ENCODE data around the gene KDM2B. TPM values are rescaled to one million over a fixed set of nuclear protein-coding genes. Genes with fewer than 3 reads are reported as not detected.

KDM2B gene
- 21.3 to 25.3 TPM (median 21.8 TPM) in 3 replicates for total RNA-seq
- long read RNA-seq, partial matches to known transcripts = 4 of 14 reads
- long read RNA-seq, other reads (novel, unspliced or antisense) = 10 of 14 reads

DNA sequence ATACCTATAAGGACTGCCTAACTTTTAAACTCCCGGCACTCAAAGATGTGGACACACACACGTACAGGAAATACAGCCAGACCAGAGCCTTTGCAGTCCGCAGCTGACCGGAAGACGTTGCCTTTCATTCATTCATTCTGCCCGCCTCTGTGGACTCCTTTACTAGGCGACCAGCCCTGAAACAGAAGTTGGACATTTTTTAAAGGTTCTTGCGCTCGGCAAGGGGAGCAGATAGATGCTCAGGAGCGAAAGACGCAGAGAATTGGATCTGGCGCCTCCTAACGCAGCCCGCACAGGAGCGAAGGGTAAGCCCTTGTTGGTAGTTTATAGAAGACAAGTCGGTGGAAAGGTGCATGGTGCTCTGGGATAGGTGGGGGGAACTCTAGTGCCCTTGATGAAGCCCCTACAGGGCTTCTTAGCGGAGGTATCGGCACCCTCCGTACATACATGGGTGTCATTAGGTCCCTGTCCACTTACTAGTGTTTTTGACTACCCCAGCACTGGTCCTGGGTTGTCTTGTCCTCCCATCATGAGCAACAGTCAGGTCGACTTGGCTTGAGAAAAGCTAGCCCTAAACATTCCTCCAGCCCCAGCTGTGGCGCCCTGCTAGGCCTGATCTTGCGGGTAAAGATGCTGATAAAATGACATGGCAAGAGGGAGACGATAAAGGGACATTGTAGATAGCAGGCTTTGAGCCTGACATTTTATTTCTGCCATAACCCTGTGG lies at the start of gene KDM2B:
TSS of gene KDM2B (minus strand) at position 65 of the 727 bp plus-strand sequence. CDS start 112 bp downstream, outside the sequence.
- peaks cover 47% of the 10 kb centered on the region for H3K4me1 Mint-ChIP-seq (ENCODE audit: low read depth)
- peak within 1 kb of the TSS; percentile 97 for H3K27ac Mint-ChIP-seq (ENCODE audit: unreplicated experiment)
- no peaks in the 10 kb centered on the region for H3K36me3 Mint-ChIP-seq (ENCODE audit: low read depth)
- H3K4me3 Mint-ChIP-seq (ENCODE audit: unreplicated experiment) = peak within 1 kb of the TSS; percentile 93
- TF ChIP-seq CTCF (IDR thresholded peaks at IDR 0.05) = peak; percentile 16
- no peaks in the 10 kb centered on the region for H3K27me3 Mint-ChIP-seq (ENCODE audit: low read depth)
- no peak for DNase-seq (ENCODE audit: low spot score)
- H3K9me3 Mint-ChIP-seq (ENCODE audit: low read depth) = no peaks in the 10 kb centered on the region

DNA sequence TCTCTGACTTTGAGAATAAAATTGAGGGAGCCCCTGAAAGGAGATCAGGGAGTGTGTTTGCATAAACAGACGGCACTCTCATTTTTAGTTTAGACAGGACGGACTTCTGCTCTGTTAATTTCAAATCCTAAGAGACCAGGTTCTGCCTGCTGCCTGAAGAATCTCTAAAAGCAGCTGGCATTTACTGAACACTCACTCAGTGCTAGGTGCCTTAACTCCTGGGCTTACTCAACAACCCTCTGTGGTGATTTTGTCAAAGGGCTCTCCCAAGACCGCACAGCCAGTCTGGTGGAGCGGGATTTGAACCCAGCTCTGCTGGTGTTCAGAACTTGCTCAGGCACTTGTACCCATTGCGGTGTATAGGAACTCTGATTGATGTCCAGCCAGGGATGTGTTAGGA lies 47.7 kb upstream of the KDM2B start:
- H3K27ac Mint-ChIP-seq (ENCODE audit: unreplicated experiment) = no peak overlapping the region
- TF ChIP-seq CTCF (IDR thresholded peaks at IDR 0.05) = no peak
- no peaks in the 10 kb centered on the region for H3K27me3 Mint-ChIP-seq (ENCODE audit: low read depth)
- no peak for DNase-seq (ENCODE audit: low spot score)
- peaks cover 24% of the 10 kb centered on the region for H3K4me1 Mint-ChIP-seq (ENCODE audit: low read depth)
- H3K36me3 Mint-ChIP-seq (ENCODE audit: low read depth) = no peaks in the 10 kb centered on the region
- H3K9me3 Mint-ChIP-seq (ENCODE audit: low read depth) = no peaks in the 10 kb centered on the region
- H3K4me3 Mint-ChIP-seq (ENCODE audit: unreplicated experiment) = peak overlapping the region; percentile 22

DNA sequence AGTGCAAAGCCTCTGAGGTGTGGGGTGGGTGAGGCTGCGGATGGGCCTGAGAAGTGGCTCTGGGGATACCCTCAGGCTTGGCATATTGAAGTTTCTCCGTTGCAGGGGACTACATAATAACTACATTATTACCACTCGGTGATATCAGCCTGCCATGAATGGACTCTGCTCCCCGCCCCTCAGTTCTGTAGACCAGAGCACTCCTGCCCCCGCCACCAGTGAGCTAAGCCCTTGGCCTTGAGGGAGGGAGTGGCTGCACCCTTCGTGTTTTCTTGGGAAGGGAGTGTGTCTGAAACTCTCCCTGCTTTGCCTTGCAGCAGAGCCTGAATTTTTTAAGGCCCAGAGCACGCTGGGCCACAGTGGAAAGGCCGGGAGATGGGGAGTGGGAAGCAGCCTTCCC lies 47.2 kb upstream of the KDM2B start:
- no peak for TF ChIP-seq CTCF (IDR thresholded peaks at IDR 0.05)

GRCh38 chr12:121626853-121627640 lies 46.2 kb upstream of the KDM2B start:
- peaks cover 24% of the 10 kb centered on the region for H3K4me1 Mint-ChIP-seq (ENCODE audit: low read depth)
- peak; percentile 61 for TF ChIP-seq CTCF (IDR thresholded peaks at IDR 0.05)
- no peaks in the 10 kb centered on the region for H3K9me3 Mint-ChIP-seq (ENCODE audit: low read depth)
- no peaks in the 10 kb centered on the region for H3K27me3 Mint-ChIP-seq (ENCODE audit: low read depth)
- H3K4me3 Mint-ChIP-seq (ENCODE audit: unreplicated experiment) = peak overlapping the region; percentile 81
- DNase-seq (ENCODE audit: low spot score) = no peak
- no peaks in the 10 kb centered on the region for H3K36me3 Mint-ChIP-seq (ENCODE audit: low read depth)
- H3K27ac Mint-ChIP-seq (ENCODE audit: unreplicated experiment) = peak overlapping the region; percentile 87

More for the DNA sequence above, 47.2 kb upstream of the KDM2B start:
- Mint-ChIP-seq H3K27me3 (ENCODE audit: low read depth) (no peaks in the 10 kb centered on the region), H3K27ac (ENCODE audit: unreplicated experiment) (peak overlapping the region; percentile 69), H3K9me3 (ENCODE audit: low read depth) (no peaks in the 10 kb centered on the region), H3K4me3 (ENCODE audit: unreplicated experiment) (peak overlapping the region; percentile 81), H3K36me3 (ENCODE audit: low read depth) (no peaks in the 10 kb centered on the region), H3K4me1 (ENCODE audit: low read depth) (peaks cover 24% of the 10 kb centered on the region)
- DNase-seq (ENCODE audit: low spot score) = no peak

DNA sequence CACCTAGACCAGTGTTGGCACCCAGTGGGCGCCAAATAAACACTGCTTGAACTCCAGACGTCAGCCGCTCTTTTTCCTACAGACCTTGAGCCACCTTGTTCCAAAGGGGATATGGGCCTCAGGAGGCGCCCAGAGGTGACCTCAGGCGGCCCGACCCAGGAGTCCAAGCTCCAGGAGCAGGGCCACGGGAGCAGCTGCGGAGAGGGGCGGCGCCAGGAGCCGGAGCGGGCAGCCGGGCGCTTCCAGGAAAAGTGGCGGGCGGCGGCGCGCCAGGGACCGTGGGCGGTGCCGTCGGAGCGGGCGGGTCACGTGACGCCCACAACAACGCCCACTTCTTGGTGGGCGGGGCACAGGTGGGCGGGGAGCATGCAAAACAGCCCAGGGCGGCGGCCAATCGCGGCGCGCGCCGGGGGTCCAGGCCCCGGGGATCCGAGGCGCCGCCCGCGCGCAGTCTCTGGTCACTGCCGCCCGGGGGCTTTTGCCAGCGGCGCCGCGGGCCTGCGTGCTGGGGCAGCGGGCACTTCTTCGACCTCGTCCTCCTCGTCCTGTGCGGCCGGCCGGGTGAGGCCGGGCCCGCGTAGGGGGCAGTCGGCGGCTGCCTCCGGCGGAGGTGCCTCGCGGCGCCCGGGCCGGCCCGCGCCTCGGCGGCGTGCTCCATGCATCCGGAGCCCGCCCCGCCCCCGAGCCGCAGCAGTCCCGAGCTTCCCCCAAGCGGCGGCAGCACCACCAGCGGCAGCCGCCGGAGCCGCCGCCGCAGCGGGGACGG lies 45.4 kb upstream of the KDM2B start, which contains the start of gene ORAI1:
TSS of gene ORAI1 (plus strand) at position 444 of the 766 bp plus-strand sequence.
- peak; percentile 96 for DNase-seq (ENCODE audit: low spot score)
- H3K27ac Mint-ChIP-seq (ENCODE audit: unreplicated experiment) = peak within 1 kb of the TSS; percentile 87
- H3K4me1 Mint-ChIP-seq (ENCODE audit: low read depth) = peaks cover 24% of the 10 kb centered on the region
- TF ChIP-seq CTCF (IDR thresholded peaks at IDR 0.05) = no peak
- H3K9me3 Mint-ChIP-seq (ENCODE audit: low read depth) = no peaks in the 10 kb centered on the region
- H3K4me3 Mint-ChIP-seq (ENCODE audit: unreplicated experiment) = peak within 1 kb of the TSS; percentile 81
- H3K36me3 Mint-ChIP-seq (ENCODE audit: low read depth) = no peaks in the 10 kb centered on the region
- H3K27me3 Mint-ChIP-seq (ENCODE audit: low read depth) = no peaks in the 10 kb centered on the region

Measured in chondrocyte (in vitro differentiated cells).